Peyer's patch (tissue), 4 donors: ENCODE results near the gene DQX1. TPM values are rescaled to one million over a fixed set of nuclear protein-coding genes. Genes with fewer than 3 reads are reported as not detected.

ENCODE experiments used
- DNase-seq, 3 donors: peaks; one replicate each; pipeline ENCODE4 v3.0.0-alpha.2; 2017 to 2019
- H3K27ac ChIP-seq, 4 donors: fragments of 200-600 bp; sonication (generic); one replicate each; pipeline ENCODE4 v1.5.1; 2016 to 2019
- H3K27me3 ChIP-seq, 2 donors: fragments of 200-600 bp; sonication (generic); one replicate each; pipeline ENCODE4 v1.5.1; 2019
- H3K36me3 ChIP-seq, 3 donors: fragments of 200-600 bp; sonication (generic); one replicate each; pipeline ENCODE4 v1.5.1; 2016 to 2019
- H3K4me1 ChIP-seq, 4 donors: fragments of 200-600 bp; sonication (generic); one replicate each; pipeline ENCODE4 v1.5.1; 2016 to 2019
- H3K4me3 ChIP-seq, 4 donors: fragments of 200-600 bp; sonication (generic); 1 replicate in 3 of 4; 2 replicates in 1 of 4; pipeline ENCODE4 v1.5.1; 2016 to 2019; ENCODE audit warnings: mild to moderate bottlenecking in 1 of 4
- H3K9me3 ChIP-seq, 4 donors: fragments of 200-600 bp; sonication (generic); one replicate each; pipeline ENCODE4 v1.5.1; 2016 to 2019; ENCODE audit warnings: mild to moderate bottlenecking in 1 of 4
- CTCF ChIP-seq, 6 experiments: fragments of 450-650 bp in 4 of 6; fragments of 200-600 bp in 2 of 6; sonication (generic) in 1 of 6; IDR thresholded peaks; one replicate each; pipeline ENCODE4 v1.5.1; 2017 to 2019; ENCODE audit warnings: antibody characterized with exemption in 6 of 6, mild to moderate bottlenecking in 3 of 6, moderate library complexity in 1 of 6
- POLR2A ChIP-seq, 2 donors: fragments of 450-650 bp; IDR thresholded peaks; one replicate each; pipeline ENCODE4 v1.5.1; 2017; ENCODE audit warnings: antibody characterized with exemption in 2 of 2, mild to moderate bottlenecking in 2 of 2, moderate library complexity in 2 of 2
- total RNA-seq, 4 donors: library from RNA; depleted of rRNA; stranded (reverse); fragments of >200 nt; gene quantifications; one replicate each; pipeline ENCODE4 v1.1.0, GENCODE V29; 2016

The DQX1 gene
- total RNA-seq, 4 donors from 2014 or later: 14.0 to 116 (median 75.3) TPM

GRCh38 chr2:74505448-74506246 is 20.4 kb downstream of the DQX1 start:
- Histone ChIP-seq H3K27me3 (no peaks in the 10 kb centered on the region), H3K36me3 (peaks cover 0 to 13% (median 0%) of the 10 kb centered on the region in 3 donors), H3K27ac (no peak overlapping the region), H3K4me1 (peaks cover 0 to 59% (median 12%) of the 10 kb centered on the region in 4 donors), H3K9me3 (no peaks in the 10 kb centered on the region), H3K4me3 (peak overlapping the region in 2 of 4 donors; percentile 20 to 73)
- TF ChIP-seq POLR2A (IDR thresholded peaks at IDR 0.05): no peak
- TF ChIP-seq CTCF (IDR thresholded peaks at IDR 0.05): no peak
- DNase-seq: peak in 1 of 3 donors; percentile 23

GRCh38 chr2:74504591-74504990 is 21.4 kb downstream of the DQX1 start:
- Histone ChIP-seq H3K4me3 (peak overlapping the region in 1 of 4 donors; percentile 85), H3K27ac (no peak overlapping the region), H3K9me3 (no peaks in the 10 kb centered on the region), H3K36me3 (peaks cover 0 to 13% (median 0%) of the 10 kb centered on the region in 3 donors), H3K4me1 (peaks cover 0 to 65% (median 13%) of the 10 kb centered on the region in 4 donors), H3K27me3 (no peaks in the 10 kb centered on the region)
- TF ChIP-seq POLR2A (IDR thresholded peaks at IDR 0.05) (no peak), CTCF (IDR thresholded peaks at IDR 0.05) (no peak)
- peak in 1 of 3 donors; percentile 18 for DNase-seq

GRCh38 chr2:74503506-74504475 is 22.2 kb downstream of the DQX1 start:
- Histone ChIP-seq H3K27ac (peak overlapping the region; percentile 67 to 94 (median 91)), H3K4me1 (peaks cover 2 to 73% (median 21%) of the 10 kb centered on the region in 4 donors), H3K9me3 (no peaks in the 10 kb centered on the region), H3K4me3 (peak overlapping the region; percentile 37 to 85 (median 54)), H3K27me3 (no peaks in the 10 kb centered on the region), H3K36me3 (peaks cover 0 to 13% (median 0%) of the 10 kb centered on the region in 3 donors)
- TF ChIP-seq POLR2A (IDR thresholded peaks at IDR 0.05): no peak
- no peak for TF ChIP-seq CTCF (IDR thresholded peaks at IDR 0.05)
- peak in 1 of 3 donors; percentile 50 for DNase-seq

- TF ChIP-seq CTCF (IDR thresholded peaks at IDR 0.05) (peak in 4 of 6 experiments; percentile 16 to 48 (median 22)), POLR2A (IDR thresholded peaks at IDR 0.05) (peak; percentile 92)
- peaks cover 3 to 75% (median 25%) of the 10 kb centered on the region in 4 donors for H3K4me1 ChIP-seq
Measured at GRCh38 chr2:74502720-74503505, 23.1 kb downstream of the DQX1 start.

More at GRCh38 chr2:74502720-74503505, 23.1 kb downstream of the DQX1 start:
- peak overlapping the region; percentile 37 to 85 (median 54) for H3K4me3 ChIP-seq
- H3K27ac ChIP-seq: peak overlapping the region; percentile 67 to 94 (median 91)
- no peaks in the 10 kb centered on the region for H3K27me3 ChIP-seq
- peaks cover 0 to 13% (median 0%) of the 10 kb centered on the region in 3 donors for H3K36me3 ChIP-seq
- peak; percentile 67 to 93 (median 91) for DNase-seq
- H3K9me3 ChIP-seq: no peaks in the 10 kb centered on the region
